GM18868 (cell line): ENCODE data around the gene PABPN1L.

Source experiments
- ATAC-seq: cut with Tn5 transposase; IDR thresholded peaks from one replicate; pipeline ENCODE4 v1.9.1; 2021; ENCODE audit warnings: mild to moderate bottlenecking, moderate library complexity; ENCODE audit not compliant: unreplicated experiment

The PABPN1L gene

DNA sequence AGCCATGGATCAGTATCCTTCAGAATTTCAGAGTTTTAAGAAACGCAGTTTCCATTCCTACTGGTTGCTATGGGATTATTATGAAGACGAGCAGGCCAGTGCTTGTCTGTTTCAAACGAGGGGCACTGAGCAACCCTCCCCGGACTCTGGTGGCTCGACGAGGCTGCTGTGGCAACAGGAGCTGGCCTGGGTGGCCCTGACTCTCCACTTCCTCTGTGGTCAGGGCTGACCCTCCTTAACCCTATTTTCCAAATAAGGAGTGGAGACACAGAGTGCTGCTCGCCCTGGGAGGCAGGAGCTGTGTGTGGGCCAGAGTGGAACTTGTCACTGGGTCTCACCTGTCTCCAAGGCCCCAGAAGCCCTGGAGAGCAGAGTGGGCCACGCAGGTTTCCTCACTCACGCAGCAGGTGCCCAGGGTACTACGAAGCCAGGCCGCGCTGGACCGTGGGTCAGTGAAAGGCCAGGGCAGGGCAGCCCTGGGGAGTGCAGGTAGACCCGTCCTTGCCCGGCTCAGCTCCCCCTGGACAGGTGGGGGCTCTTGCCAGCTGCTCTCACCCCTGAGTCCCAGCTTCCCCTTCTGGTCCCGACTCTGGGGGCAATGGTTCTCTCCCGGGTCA, 13.0 kb downstream of the PABPN1L start:
- no peak for ATAC-seq

DNA sequence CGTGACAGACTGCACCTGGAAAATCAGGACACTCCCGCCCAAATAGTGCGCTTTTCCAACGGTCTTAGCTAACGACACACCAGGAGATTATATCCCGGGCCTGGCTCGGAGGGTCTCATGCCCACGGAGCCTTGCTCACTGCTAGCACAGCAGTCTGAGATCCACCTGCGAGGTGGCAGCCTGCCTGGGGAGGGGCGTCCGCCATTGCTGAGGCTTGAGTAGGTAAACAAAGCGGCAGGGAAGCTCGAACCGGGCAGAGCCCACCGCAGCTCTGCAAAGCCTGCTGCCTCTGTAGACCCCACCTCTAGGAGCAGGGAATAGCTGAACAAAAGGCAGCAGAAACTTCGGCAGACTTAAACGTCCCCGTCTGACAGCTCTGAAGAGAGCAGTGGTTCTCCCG, 14.8 kb downstream of the PABPN1L start:
- no peak for ATAC-seq

DNA sequence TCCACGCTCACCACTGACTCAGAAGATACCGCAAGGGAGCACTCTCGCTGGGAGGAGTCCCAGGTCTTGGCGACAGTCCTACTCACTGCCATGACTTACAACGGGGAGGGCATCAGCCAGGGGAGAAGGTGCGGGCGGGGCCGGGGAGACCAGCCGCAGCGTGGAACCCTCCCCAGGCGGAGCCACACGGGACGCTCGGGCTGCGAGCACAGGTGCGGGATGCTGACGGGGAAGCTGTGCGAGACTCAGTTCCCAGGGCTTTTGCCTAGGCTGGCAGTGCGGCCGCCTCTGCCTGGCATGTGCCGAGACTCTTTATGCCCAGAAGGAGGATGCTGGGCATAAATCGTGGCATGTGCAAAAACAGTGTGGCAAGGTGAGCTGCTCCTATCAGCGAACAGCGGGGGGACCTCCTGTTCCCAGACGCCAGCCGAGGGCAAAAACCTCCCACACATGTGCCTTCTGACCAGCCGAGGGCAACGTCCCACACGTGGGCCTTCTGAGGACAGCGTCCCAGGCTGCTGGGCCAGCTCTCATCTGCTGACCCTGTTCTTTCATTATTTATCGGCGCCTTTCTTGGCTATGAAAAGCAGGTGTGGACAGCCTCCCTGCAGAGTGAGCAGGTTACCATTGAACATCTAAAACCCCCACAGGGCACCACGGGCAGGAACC, 15.8 kb downstream of the PABPN1L start:
- no peak for ATAC-seq

DNA sequence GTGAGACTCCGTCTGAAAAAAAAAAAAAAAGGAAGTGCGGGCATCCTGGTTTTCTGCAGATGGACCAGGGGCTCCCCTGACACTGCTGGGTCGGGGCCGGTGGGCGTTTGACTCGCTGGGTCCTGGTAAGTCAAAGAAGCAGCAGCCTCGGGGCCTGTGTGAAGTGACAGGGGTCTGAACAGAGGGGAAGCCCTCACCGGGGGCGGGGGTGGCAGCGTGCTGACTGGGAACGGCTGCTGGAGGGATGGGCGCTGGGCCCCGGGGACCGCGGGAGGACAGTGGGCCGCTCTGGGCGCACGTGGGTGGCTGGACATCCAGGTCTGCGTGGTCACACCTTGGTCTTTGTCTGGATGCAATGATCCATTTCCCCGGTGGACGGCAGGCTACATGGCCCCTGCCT, 17.9 kb downstream of the PABPN1L start:
- no peak for ATAC-seq

DNA sequence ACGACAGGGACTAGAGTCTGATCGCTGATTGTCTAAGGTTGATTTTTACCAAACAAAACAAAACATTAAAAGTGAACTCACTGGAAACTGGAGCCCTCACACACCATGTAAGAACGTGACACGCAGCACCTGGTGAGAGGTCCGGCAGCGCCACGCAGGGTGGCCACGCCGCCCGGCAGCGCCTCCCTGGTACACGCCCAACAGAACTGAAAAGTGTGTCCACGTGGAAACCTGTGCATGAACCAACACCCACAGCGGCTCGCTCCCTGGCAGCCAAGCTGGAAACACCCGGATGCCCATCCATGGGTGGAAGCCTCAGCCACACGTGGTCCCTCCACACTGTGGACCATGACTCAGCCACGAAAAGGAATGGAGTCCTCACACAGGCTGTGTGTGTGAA, 18.8 kb downstream of the PABPN1L start:
- ATAC-seq = no peak

DNA sequence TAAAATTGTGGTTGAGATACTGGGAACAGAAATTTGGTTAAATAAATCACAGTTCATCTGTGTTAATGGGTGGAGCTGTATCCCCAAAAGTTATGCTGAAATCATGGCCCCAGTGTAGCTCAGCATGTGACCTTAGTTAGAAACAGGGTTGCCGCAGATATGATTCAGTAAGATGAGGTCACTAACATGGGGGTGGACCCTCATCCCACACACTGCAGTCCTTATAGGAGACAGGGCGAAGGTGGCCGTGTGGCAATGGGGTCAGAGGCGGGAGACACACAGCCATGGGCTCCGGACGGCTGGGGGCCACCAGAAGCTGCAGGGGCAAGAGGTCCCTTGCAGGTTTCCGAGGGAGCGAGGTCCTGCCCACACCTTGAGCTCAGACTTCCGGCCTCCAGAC, 20.4 kb downstream of the PABPN1L start:
- no peak for ATAC-seq

DNA sequence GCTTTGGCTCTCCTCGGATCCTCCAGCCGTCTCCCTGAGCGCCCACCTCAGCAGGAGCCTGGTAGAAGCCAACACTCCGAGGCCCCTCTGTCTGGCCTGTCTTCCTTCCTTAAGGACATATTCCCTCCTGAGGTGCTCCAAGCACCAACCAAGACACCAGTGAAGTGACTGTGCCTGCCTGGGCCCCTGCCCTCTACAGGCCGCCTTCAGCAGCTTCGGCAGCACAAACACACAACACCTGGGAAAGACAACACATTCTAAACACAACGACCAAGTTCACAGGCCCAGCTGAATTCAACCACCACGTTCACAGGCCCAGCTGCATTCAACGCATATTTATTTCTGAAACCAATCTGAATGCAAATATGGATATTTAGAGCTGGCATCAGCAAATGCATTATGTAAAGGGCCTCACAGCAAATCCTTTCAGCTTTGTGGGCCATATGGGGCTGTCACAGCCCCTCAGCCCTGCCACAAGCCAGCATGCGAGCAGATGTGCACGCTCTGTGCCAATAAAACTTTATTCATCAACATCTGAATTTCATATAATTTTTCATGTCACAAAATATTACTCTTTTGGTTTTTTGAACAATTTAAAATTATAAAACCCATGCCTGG, 21.9 kb downstream of the PABPN1L start:
- ATAC-seq = no peak

DNA sequence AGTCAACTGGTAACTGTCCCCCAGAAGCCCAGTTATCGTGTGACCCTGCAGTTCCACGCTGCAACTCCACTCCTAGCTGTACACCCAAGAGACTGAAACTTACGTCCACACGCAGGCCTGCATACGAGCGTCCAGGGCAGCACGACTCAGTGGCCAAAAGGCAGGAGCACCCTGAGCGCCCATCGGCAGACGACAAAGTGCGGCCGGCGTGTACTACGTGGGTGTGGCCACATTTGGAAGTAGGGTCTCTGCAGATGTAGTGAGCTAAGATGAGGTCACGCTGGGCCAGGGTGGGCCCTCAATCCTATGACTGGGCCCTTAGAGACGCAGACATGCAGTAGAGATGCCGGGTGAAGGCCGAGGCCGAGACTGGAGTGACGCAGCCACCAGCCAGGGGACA, 23.2 kb downstream of the PABPN1L start:
- ATAC-seq = no peak

DNA sequence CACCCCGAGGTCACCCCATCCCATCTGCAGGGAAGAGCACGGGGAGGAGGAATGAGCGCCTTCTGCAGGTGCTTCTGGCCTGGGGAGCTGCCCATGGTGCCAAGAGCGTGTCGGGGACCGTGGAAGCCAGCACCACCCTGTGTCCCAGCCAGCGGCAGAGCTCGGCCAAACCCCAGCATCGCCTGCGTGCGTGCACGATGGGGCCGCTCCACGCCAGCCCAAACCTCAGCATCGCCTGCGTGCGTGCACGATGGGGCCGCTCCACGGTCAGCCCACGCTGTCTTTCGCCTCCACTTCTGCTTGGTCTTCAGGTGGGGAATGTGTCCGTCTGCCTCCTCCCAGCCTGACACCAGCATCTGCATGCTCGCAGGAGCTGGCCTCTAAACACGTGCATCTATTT, 23.7 kb downstream of the PABPN1L start:
- no peak for ATAC-seq

DNA sequence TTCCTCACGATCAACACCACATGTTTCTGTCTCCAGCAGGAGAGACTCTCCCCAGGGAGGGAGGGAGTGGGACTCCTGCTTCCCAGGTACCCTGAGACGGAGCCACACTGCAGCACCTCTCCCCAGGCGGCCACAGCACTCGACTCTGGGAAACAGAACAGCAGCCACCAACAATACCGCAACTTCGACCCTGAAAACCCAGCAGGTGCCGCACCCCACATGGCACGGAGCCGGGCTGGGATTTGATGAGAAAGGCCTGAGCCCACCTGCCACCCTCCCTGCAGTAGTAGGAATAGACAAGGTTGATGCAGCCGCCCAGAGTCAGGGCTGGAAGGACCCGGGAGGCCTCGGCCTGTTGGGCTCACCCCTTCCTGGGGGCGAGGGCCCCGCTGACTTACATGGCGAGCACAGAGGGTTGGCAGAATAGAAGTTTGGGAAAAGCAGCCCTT, 24.1 kb downstream of the PABPN1L start:
- ATAC-seq = no peak

DNA sequence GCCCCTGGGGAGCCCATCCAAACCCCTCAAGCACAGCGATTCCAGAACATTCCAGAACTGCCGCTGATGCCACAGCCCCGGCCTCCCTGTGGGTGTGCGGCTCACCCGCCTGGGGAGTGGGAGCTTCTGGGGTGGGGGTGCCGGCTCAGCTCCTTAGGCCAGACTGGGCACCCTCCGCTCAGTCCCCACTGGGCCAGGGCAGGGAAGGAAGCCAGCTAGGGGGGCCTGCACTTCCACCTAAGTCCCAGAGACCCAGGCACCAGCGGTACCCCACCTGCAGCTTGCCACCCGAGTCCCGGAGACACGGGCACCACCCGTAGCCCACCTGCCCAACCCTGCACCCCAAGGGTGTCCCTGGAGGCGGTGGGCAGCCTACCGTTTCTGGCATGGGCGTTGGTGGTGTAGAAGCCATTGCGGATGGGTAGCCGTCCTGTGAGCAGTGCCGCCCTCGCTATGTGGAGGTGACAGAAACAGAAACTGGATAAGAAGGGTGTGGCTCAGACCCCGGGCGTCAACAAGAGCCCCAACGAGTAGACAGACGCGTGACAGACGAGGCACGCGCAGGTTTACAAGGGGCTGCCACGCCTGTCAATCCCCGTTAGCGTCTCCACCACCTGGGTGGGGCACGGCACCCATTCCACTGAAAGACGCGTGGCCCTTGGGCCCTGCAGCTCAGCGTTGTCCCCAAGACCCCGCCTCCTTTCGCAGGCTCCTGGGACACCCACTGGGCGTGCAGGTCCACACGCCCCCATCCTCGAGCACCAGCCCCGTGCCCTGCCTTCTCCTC, 24.7 kb downstream of the PABPN1L start:
- ATAC-seq = no peak

DNA sequence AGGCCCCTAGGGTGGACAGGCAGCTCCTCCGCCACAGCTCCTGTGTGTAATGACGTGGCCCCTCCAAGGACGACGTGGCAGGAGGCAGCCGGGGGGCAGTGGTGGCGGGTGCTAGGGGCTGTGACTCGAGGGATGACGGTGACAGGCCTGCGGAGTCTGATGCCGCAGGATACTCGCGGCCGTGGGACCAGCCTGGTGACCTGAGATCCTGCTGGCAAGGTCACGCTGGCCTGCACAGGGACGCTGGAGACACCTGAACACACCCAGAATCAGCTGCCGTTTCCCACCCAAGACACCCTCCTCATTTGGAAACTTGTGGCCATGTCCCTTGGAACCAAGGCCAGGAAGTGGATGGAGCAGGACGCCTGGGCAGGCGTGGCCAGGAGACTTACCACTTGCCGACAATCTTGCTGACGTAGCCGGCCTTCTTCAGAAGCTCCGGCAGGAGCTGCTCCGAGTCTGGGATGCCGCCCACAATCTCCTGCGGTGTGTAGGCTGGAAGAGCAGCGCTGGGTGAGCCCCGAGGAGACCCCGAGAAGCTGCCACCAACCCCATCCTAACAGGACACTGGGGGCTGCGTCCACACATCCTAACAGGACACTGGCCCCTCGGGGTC, 25.8 kb downstream of the PABPN1L start:
- no peak for ATAC-seq

DNA sequence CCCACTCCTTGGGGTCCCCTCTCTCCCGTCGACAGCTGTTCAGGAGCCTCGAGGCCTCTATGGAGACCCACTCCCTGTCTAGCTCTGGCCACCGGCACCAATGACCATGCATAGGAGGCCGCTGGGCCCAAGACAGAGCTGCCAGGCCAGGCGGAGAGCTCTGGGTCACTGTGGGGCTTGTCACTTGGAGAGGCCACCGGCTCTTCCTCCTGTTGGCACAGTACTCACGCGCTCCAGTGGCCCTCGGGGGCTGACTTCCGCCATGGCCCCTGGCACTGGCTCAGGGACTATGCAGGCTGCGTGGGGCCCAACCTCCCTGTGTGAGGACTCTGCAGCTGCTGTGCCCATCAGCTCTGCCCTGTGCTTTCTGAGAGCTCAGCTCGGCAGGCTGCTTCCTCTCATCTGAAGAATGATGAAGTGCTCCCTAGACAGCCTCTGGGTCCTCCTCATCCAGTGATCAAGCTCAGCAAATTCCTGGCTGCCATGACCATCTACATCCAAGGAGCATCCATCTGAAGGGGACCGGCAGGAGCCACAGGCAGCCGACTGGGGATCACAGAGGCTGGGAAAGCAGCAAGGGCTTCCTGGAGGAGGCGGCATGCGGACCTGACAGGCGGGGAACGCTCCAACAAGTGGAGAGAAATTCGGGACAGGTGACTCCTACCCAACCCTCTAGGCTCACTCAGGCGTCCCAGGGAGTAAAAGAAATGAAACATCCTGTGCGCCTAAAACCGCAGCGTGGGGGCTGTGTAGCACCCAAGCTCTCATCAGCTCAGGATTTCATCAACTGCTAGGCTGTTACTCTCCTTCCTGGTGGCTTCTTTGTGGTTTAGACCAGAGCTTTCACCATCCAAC, 26.5 kb downstream of the PABPN1L start:
- no peak for ATAC-seq

DNA sequence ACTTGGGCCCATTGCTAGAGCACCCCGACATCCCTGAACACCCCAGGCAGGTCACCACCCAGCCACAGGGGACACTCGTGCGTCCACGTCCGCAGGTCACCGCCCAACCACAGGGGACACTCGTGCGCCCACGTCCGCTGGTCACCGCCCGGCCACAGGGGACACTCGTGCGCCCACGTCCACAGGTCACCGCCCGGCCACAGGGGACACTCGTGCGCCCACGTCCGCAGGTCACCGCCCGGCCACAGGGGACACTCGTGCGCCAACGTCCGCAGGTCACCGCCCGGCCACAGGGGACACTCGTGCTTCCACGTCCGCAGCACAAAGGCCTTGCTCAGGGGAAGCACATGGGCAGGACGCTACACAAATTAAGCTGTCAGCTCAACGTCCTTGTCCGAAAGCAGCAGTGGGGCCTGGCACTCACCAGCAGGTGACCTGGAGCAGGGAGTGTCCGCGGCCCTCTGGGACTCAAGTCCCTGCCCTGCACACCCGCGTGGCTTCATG, 27.4 kb downstream of the PABPN1L start:
- no peak for ATAC-seq

DNA sequence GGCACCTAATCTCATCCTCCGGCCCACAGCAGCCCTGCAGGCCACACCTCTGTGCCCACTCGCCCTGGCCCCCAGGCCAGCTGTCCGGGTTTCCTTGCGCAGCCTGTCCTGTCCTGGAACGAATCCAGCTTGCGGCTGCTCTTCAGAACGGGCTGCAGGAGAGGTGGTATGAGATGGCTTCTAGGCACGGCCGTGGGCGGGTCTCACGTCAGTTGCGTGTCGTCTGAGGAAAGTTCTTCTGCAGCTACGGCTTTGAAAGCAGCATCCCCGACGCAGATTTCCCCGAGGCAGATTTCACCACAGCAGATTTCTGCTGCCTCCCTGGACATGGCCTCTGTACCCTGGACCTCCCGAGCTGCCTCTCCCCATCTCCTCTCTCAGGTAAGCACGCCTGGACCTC, 27.9 kb downstream of the PABPN1L start:
- ATAC-seq = no peak

DNA sequence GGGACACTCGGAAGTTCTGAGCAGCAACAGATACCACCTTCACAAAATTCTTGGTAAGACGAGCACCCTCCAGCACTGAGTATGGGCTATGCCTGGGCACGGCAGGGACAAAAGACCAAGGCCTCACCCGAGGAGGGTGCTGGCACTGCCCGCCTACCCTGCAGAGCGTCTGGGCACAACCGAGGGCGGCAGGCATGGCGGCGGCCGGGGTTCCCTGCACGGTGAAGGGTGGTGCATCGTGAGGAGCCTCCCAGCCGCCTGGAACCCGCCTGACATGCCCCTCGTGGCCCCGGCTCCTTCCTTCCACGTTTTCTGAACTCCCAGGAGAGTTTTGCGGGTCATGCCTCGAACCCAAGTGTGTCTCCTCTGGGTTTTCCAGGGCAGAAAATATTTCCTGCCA, 28.7 kb downstream of the PABPN1L start:
- no peak for ATAC-seq

DNA sequence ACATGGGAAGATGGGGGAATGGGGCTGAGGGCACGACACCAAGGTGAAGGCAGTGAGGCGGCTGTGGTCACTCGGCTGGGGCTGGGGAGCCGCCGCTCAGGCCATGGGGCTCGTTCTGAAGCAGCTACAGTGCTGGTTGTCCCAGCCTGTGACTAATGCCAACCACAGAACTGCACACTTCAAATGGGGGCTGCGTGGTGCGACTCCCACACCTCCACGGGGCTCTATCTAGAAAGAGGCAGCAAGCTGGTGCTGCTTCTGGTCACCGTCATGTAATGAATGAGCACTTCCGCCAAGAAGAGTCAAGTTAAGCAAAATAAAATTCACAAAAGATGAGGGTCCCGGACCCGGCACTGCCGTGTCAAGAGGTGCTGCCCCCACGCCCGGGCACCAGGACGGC, 29.7 kb downstream of the PABPN1L start:
- no peak for ATAC-seq

DNA sequence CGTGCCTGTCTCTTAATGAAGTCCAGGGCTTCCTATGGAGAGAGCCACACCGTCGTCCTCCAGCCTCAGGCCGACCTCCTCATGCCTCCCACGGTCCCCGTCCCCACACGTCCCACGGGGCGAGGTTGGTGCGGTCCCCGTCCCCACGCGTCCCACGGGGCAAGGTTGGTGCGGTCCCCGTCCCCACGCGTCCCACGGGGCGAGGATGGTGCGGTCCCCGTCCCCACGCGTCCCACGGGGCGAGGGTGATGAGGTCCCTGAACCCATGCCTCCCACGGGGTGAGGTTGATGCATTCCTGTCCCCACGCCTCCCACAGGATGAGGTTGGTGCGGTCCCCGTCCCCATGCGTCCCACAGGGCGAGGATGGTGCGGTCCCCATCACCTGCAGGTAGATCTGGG, 30.6 kb downstream of the PABPN1L start:
- no peak for ATAC-seq

DNA sequence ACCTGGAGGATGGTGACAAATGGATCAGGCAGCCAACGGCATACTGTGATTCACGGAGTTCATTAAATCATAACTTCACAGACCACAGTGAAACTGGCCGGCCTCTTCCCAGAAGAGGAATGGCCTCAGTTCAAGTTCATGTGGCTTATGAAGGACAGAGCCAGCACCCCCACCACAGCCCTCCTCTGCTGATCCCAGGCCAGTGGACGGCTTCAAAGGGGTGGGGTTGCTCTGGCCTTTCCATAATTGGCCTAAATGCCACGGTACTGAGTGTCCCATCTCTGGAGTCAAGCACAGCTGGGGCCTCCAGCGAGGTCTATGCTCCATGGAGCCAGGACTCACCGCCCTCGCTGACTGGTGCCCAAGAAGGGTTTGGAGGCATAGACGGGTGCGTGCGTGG, 31.1 kb downstream of the PABPN1L start:
- no peak for ATAC-seq

DNA sequence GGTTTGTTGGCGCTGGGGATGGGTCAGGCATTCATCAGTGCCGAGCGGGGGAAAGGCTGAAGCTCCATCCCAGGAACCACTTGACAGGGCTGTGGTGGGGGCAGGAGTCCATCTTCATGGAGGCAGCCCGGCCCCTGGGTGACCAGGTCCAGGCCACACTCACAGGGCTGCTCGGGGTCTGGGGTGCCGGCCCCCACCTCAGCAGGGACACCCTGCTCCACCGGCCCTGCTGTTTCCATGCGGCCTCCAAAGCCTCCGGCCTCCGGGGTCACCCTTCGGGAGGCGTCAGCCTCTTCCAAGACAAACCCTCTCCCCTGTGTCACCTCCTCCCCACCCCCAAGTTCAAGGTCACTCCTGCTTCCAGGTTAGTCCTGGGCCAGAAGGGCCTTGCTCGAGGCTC, 31.8 kb downstream of the PABPN1L start:
- no peak for ATAC-seq
